B cell (primary cell): ENCODE data around the gene TSFM. TPM values are rescaled to one million over a fixed set of nuclear protein-coding genes. Genes with fewer than 3 reads are reported as not detected.

Experiments
- ATAC-seq: fragments of 200-7000 bp; cut with Tn5 transposase; one replicate; pipeline ENCODE4 v1.10.0; 2021; ENCODE audit warnings: low read depth, mild to moderate bottlenecking, moderate number of reproducible peaks, moderate library complexity
- CTCF ChIA-PET: fragments of 350-600 bp; sonication (Branson Sonifier 250); formaldehyde crosslinking; loops from one replicate; lab custom pipeline; 2021; ENCODE audit warnings: antibody characterized with exemption, inconsistent platforms; lab: Charles Lee
- POLR2A ChIA-PET: fragments of 350-600 bp; sonication (Branson Sonifier 250); formaldehyde crosslinking; loops from one replicate; lab custom pipeline; 2021; ENCODE audit warnings: antibody characterized with exemption; lab: Charles Lee
- DNase-seq: peaks from one replicate; pipeline ENCODE4 v3.0.0; 2013
- H2AFZ ChIP-seq: 2 replicates; pipeline ENCODE4 v1.6.1; 2012; ENCODE audit warnings: mild to moderate bottlenecking, low read depth, low read length; ENCODE audit not compliant: insufficient read depth, poor library complexity, severe bottlenecking
- H3K27ac ChIP-seq, 2 donors: 1 replicate in 1 of 2; 2 replicates in 1 of 2; pipeline ENCODE4 v1.5.1; 2012 to 2013; ENCODE audit warnings: low read length in 2 of 2, mild to moderate bottlenecking in 2 of 2, moderate library complexity in 1 of 2
- H3K27me3 ChIP-seq, 4 experiments: fragments of 200-600 bp in 1 of 4; sonication (generic) in 1 of 4; replicated peaks in 1 of 4; 1 replicate in 2 of 4; 2 replicates in 2 of 4; pipeline versions ENCODE4 v1.6.1 to v1.7.0; 2013 to 2016; ENCODE audit warnings: low read length in 3 of 4, mild to moderate bottlenecking in 2 of 4, mixed read lengths in 1 of 4, moderate library complexity in 1 of 4; ENCODE audit not compliant: insufficient read depth in 4 of 4, control insufficient read depth in 3 of 4; ENCODE audit errors: control extremely low read depth in 1 of 4
- H3K36me3 ChIP-seq, 2 experiments: replicated peaks in 1 of 2; 1 replicate in 1 of 2; 2 replicates in 1 of 2; pipeline versions ENCODE4 v1.6.1 to v1.7.1; 2013; ENCODE audit warnings: low read length in 1 of 2; ENCODE audit not compliant: insufficient read depth in 2 of 2, control insufficient read depth in 1 of 2; ENCODE audit errors: control extremely low read depth in 1 of 2, extremely low read depth in 1 of 2
- H3K4me1 ChIP-seq, 2 donors: fragments of 200-600 bp in 1 of 2; sonication (generic) in 1 of 2; 1 replicate in 1 of 2; 2 replicates in 1 of 2; pipeline versions ENCODE4 v1.5.1 to v1.6.1; 2013 to 2017; ENCODE audit warnings: low read length in 2 of 2; ENCODE audit not compliant: control insufficient read depth in 2 of 2, insufficient read depth in 2 of 2
- H3K4me2 ChIP-seq: replicated peaks from 2 replicates; pipeline ENCODE3; 2012; ENCODE audit warnings: mild to moderate bottlenecking, low read depth, low read length; ENCODE audit not compliant: poor library complexity, severe bottlenecking
- H3K4me3 ChIP-seq, 5 experiments: fragments of 200-600 bp in 1 of 5; sonication (generic) in 1 of 5; 1 replicate in 3 of 5; 2 replicates in 2 of 5; pipeline versions ENCODE4 v1.5.1 to v1.7.0; 2011 to 2016; ENCODE audit warnings: low read length in 4 of 5, mild to moderate bottlenecking in 4 of 5, low read depth in 2 of 5, control low read depth in 1 of 5, moderate library complexity in 1 of 5; ENCODE audit not compliant: insufficient read depth in 1 of 5; ENCODE audit errors: control extremely low read depth in 1 of 5, extremely low read depth in 1 of 5
- H3K79me2 ChIP-seq: fragments of 200-600 bp; sonication (generic); one replicate; pipeline ENCODE4 v1.6.0; 2016; ENCODE audit warnings: low read length; ENCODE audit not compliant: control insufficient read depth, insufficient read depth
- H3K9ac ChIP-seq: fragments of 200-600 bp; sonication (generic); 2 replicates; pipeline ENCODE4 v1.6.1; 2017; ENCODE audit warnings: mild to moderate bottlenecking, low read length, moderate library complexity
- H3K9me3 ChIP-seq, 3 donors: one replicate each; pipeline versions ENCODE4 v1.6.1 to v1.7.1; 2013; ENCODE audit warnings: low read length in 2 of 3; ENCODE audit not compliant: control insufficient read depth in 2 of 3, insufficient read depth in 1 of 3; ENCODE audit errors: control extremely low read depth in 1 of 3
- H4K20me1 ChIP-seq: 2 replicates; pipeline ENCODE4 v1.6.0; 2012; ENCODE audit warnings: mild to moderate bottlenecking, low read length; ENCODE audit not compliant: insufficient read depth, control insufficient read depth, poor library complexity, severe bottlenecking
- H3K27ac Mint-ChIP-seq: one replicate; pipeline ENCODE4 v1.8.0; 2021; ENCODE audit warnings: mixed read lengths
- H3K27me3 Mint-ChIP-seq: one replicate; pipeline ENCODE4 v1.8.0; 2021; ENCODE audit warnings: mixed read lengths
- H3K4me1 Mint-ChIP-seq: one replicate; pipeline ENCODE4 v1.8.0; 2021; ENCODE audit warnings: mixed read lengths
- H3K4me3 Mint-ChIP-seq: one replicate; pipeline ENCODE4 v1.8.0; 2021; ENCODE audit warnings: mixed read lengths
- H3K9me3 Mint-ChIP-seq: one replicate; pipeline ENCODE4 v1.8.0; 2022; ENCODE audit warnings: mixed read lengths; ENCODE audit not compliant: insufficient read depth
- EZH2 ChIP-seq: IDR thresholded peaks from 2 replicates; pipeline ENCODE4 v1.6.1; 2012; ENCODE audit warnings: borderline replicate concordance, low read depth, mild to moderate bottlenecking, moderate library complexity, low read length; ENCODE audit not compliant: insufficient read depth, poor library complexity, severe bottlenecking
- WGBS: methylation state at CpG from one replicate; pipeline ENCODE4 v1.1.5; 2013; ENCODE audit warnings: missing lambda C conversion rate; ENCODE audit not compliant: insufficient coverage; 5-methylcytosine and 5-hydroxymethylcytosine counted together
- intact Hi-C: fragments of 100-400 bp; cut with micrococcal nuclease; formaldehyde crosslinking; loops from one replicate; pipeline ENCODE4 v1.10.0; 2022
- polyA plus RNA-seq: library from polyadenylated mRNA; depleted of rRNA; stranded (reverse); fragments of >200 nt; gene quantifications from 2 replicates; pipeline ENCODE4 v1.2.3, GENCODE V29; 2012
- total RNA-seq, 2 donors: library from RNA; stranded (reverse); fragments of 120-200 nt in 1 of 2; gene quantifications; 1 replicate in 1 of 2; 2 replicates in 1 of 2; pipeline versions ENCODE4 v1.2.3 to v1.2.4, GENCODE V29; 2013 to 2022
- TF ChIP-seq, protein P1 (sequence below): fragments of 200-600 bp; IDR thresholded peaks from one replicate; pipeline ENCODE4 v1.8.0; 2022; ENCODE audit warnings: antibody characterized with exemption, mild to moderate bottlenecking

TSFM gene
- total and polyA plus RNA-seq, 2 donors (not counting 1 experiment from before 2014, with no cell fraction given) = 5.6 to 20.9 TPM

DNA sequence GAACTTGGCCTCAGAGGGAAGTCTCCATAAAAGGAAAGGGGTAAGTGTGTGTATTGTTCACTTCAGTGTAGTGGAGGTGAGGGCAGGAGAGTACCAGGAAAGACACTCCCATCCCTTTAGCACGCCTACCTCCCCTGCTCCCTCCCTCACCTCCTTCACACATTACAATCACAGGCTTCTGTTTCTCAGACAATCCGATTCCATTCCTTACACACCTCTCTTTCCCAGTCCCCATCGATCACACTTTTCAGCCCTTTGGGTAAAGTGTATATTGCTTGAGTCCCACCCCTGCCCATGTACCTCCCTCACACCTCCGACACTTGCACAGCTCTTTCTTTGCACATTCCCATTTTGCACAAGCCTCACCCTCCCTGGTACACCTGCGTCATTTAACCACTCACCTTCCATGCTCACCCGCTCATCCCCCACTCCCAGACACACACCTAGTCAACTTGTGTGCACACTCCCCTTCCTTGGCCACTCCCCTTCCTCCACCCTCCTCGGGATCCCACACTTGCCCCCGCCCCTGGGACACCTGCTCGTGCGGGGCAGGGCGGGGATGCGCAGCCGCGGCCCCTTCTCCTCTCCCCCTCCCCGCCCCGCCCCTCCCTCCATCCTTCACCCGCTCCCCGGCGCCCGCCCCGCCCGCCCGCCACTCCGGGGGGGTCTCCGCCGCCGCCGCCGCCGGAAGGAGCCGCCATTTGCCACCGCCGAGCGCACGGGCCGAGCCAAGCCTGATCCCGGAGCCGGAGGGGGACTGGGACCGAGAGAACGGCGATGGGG is 28.0 kb upstream of the TSFM start, which contains the start of gene MARCHF9:
TSS of gene MARCHF9 (plus strand) at position 693 of the 783 bp plus-strand sequence. CDS start 426 bp downstream, outside the sequence.
- peak within 1 kb of the TSS; percentile 55 for H2AFZ ChIP-seq
- no peaks in the 10 kb centered on the region for H3K27me3 ChIP-seq
- peaks cover 43% of the 10 kb centered on the region for H3K79me2 ChIP-seq
- peak within 1 kb of the TSS; percentile 80 for H3K9ac ChIP-seq
- H3K9me3 ChIP-seq = no peaks in the 10 kb centered on the region
- under 1% methylated on average over 24 of the region's 41 CpGs for WGBS
- TF ChIP-seq, protein P1, sequence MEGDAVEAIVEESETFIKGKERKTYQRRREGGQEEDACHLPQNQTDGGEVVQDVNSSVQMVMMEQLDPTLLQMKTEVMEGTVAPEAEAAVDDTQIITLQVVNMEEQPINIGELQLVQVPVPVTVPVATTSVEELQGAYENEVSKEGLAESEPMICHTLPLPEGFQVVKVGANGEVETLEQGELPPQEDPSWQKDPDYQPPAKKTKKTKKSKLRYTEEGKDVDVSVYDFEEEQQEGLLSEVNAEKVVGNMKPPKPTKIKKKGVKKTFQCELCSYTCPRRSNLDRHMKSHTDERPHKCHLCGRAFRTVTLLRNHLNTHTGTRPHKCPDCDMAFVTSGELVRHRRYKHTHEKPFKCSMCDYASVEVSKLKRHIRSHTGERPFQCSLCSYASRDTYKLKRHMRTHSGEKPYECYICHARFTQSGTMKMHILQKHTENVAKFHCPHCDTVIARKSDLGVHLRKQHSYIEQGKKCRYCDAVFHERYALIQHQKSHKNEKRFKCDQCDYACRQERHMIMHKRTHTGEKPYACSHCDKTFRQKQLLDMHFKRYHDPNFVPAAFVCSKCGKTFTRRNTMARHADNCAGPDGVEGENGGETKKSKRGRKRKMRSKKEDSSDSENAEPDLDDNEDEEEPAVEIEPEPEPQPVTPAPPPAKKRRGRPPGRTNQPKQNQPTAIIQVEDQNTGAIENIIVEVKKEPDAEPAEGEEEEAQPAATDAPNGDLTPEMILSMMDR = no peak
- no peak for TF ChIP-seq EZH2
- ATAC-seq (peak; percentile 42), DNase-seq (peak; percentile 88)
- H3K4me3 ChIP-seq = peak within 1 kb of the TSS; percentile 67 to 87 (median 85)
- H3K4me3 Mint-ChIP-seq = peak within 1 kb of the TSS; percentile 96
- no peaks in the 10 kb centered on the region for H3K27me3 Mint-ChIP-seq
- ChIA-PET POLR2A (interaction anchor here (0.6 to 1.0 kb wide), 2 partner anchors 10 to 92 kb away, joined by 3 to 4 read pairs; partner anchors contain the start of genes CTDSP2 and TSPAN31), CTCF (interaction anchor here (1.2 to 2.6 kb wide), 4 partner anchors 18 to 150 kb away, joined by 5 to 31 read pairs (median 6); partner anchors contain the start of genes EEF1AKMT3, METTL1 and TSFM)
- H3K27ac Mint-ChIP-seq = peak within 1 kb of the TSS; percentile 95
- no peaks in the 10 kb centered on the region for H3K9me3 Mint-ChIP-seq
- peaks cover 1 to 36% of the 10 kb centered on the region in 2 experiments for H3K36me3 ChIP-seq
- peak within 1 kb of the TSS; percentile 90 to 98 for H3K27ac ChIP-seq
- peak within 1 kb of the TSS; percentile 90 for H3K4me2 ChIP-seq
- peaks cover 41 to 64% of the 10 kb centered on the region in 2 donors for H3K4me1 ChIP-seq
- H3K4me1 Mint-ChIP-seq = peaks cover 67% of the 10 kb centered on the region
- intact Hi-C loops = loop anchor here (5.0 to 10.0 kb wide), 7 partner anchors 78 to 1637 kb away; partner anchors contain the start of genes CTDSP2, GLI1, INHBE and MARS1
- peaks cover 36% of the 10 kb centered on the region for H4K20me1 ChIP-seq
